ENCODE results near the gene HCST. TPM values are rescaled to one million over a fixed set of nuclear protein-coding genes. Genes with fewer than 3 reads are reported as not detected.
"Not testable (repeated sequence)": the region's sequence is repeated elsewhere in the genome, so short reads cannot be mapped to it uniquely, and the experiment has no call there.

Gene HCST
- total RNA-seq, 1 experiment from 2014 or later, result not detected

GRCh38 chr19:35868823-35869326 is 33.5 kb upstream of the HCST start:
- intact Hi-C loops (cut with micrococcal nuclease), result no loop called here
- Histone ChIP-seq H3K9ac (ENCODE audit: low read length) (0 out of 2 replicates have a peak overlapping the region, but pooled peaks have one; percentile 6), H3K9me3 (ENCODE audit: low read length) (no peaks in the 10 kb centered on the region), H3K36me3 (ENCODE audit: low read depth, low read length) (no peaks in the 10 kb centered on the region), H3F3A (ENCODE audit: low read length, unreplicated experiment) (no peaks in the 10 kb centered on the region), H3K9me2 (replicated peaks; ENCODE audit: low read length) (no peaks in the 10 kb centered on the region), H3K27ac (ENCODE audit: low read length) (no peak overlapping the region), H3K4me2 (ENCODE audit: low read length) (peak overlapping the region; percentile 84), H3K79me2 (ENCODE audit: low read length) (no peaks in the 10 kb centered on the region), H3K27me3 (ENCODE audit: low read length) (no peaks in the 10 kb centered on the region), H3K4me1 (ENCODE audit: insufficient read depth, low read length) (peaks cover 7% of the 10 kb centered on the region; the same call in 1 of the 2 replicates), H4K20me1 (ENCODE audit: low read length) (no peaks in the 10 kb centered on the region), H2AFZ (ENCODE audit: low read length) (peak overlapping the region; percentile 71), H3K4me3 (ENCODE audit: low read length) (peak overlapping the region; percentile 59)
- ATAC-seq, result peak; percentile 27
- POLR2A ChIA-PET (ENCODE audit: unreplicated experiment), result no interaction called here
- CTCF ChIA-PET, result no interaction called here
- no TSS peak for BruUV-seq (replicated peaks)
- no peak for TF ChIP-seq EZH2phosphoT487 (IDR thresholded peaks at IDR 0.05; ENCODE audit: borderline replicate concordance, low read length)
- TF ChIP-seq CTCF (conservative IDR thresholded peaks at IDR 0.05; ENCODE audit: low read depth, low read length), result no peak
- no peak for TF ChIP-seq EZH2 (IDR thresholded peaks at IDR 0.05; ENCODE audit: low read length, unreplicated experiment)
- DNase-seq, result no peak

DNA sequence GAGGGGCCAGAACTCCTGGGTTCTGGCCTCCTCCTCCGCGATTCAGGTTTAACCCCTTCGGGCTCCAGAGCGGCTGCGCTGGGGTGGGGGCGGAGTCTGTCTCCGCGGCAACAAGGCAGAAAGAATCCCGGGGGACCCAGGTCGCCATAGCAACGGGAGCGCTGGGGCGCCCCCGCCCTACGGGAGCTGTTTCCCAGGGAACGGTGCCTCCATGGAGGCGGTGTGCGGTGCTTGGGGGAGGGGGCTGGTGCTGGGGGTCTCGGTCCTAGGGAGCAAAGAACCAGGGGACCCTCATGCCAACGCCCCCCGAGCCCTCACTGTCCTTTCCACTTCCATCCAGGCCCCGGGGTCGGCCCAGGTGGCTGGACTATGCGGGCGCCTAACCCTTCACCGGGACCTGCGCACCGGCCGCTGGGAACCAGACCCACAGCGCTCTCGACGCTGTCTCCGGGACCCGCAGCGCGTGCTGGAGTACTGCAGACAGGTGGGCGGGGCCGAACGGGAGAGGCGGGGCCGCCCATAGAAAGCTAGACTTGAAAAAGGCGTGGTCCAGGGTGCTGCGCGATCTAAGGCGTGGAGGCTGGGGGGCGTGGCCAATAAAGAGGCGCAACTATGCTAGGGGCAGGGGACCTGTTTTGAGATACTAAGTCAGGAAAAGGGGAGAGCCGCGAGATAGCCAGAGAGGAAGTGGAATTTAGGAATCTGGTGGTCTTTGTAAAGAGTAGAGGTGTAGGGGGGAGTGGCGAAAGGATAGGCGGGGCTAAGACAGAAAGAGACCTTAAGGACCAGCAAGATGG is 32.8 kb upstream of the HCST start:
- intact Hi-C loops (cut with micrococcal nuclease), result no loop called here
- no peak for TF ChIP-seq EZH2phosphoT487 (IDR thresholded peaks at IDR 0.05; ENCODE audit: borderline replicate concordance, low read length)
- TF ChIP-seq EZH2 (IDR thresholded peaks at IDR 0.05; ENCODE audit: low read length, unreplicated experiment), result no peak
- no peak for TF ChIP-seq CTCF (conservative IDR thresholded peaks at IDR 0.05; ENCODE audit: low read depth, low read length)
- Histone ChIP-seq H3K27me3 (ENCODE audit: low read length) (no peaks in the 10 kb centered on the region), H2AFZ (ENCODE audit: low read length) (peak overlapping the region; percentile 71), H3K4me2 (ENCODE audit: low read length) (peak overlapping the region; percentile 84), H3K36me3 (ENCODE audit: low read depth, low read length) (no peaks in the 10 kb centered on the region), H4K20me1 (ENCODE audit: low read length) (no peaks in the 10 kb centered on the region), H3K9ac (ENCODE audit: low read length) (no peak overlapping the region), H3K9me2 (replicated peaks; ENCODE audit: low read length) (no peaks in the 10 kb centered on the region), H3K4me1 (ENCODE audit: insufficient read depth, low read length) (peaks cover 7% of the 10 kb centered on the region; the same call in 1 of the 2 replicates), H3F3A (ENCODE audit: low read length, unreplicated experiment) (no peaks in the 10 kb centered on the region), H3K4me3 (ENCODE audit: low read length) (peak overlapping the region; percentile 59; the same call in 1 of the 2 replicates), H3K79me2 (ENCODE audit: low read length) (no peaks in the 10 kb centered on the region), H3K27ac (ENCODE audit: low read length) (no peak overlapping the region), H3K9me3 (ENCODE audit: low read length) (no peaks in the 10 kb centered on the region)
- peak; percentile 83 for ATAC-seq
- BruUV-seq (replicated peaks), result no TSS peak
- CTCF ChIA-PET, result no interaction called here
- POLR2A ChIA-PET (ENCODE audit: unreplicated experiment), result no interaction called here
- DNase-seq, result peak; percentile 81

DNA sequence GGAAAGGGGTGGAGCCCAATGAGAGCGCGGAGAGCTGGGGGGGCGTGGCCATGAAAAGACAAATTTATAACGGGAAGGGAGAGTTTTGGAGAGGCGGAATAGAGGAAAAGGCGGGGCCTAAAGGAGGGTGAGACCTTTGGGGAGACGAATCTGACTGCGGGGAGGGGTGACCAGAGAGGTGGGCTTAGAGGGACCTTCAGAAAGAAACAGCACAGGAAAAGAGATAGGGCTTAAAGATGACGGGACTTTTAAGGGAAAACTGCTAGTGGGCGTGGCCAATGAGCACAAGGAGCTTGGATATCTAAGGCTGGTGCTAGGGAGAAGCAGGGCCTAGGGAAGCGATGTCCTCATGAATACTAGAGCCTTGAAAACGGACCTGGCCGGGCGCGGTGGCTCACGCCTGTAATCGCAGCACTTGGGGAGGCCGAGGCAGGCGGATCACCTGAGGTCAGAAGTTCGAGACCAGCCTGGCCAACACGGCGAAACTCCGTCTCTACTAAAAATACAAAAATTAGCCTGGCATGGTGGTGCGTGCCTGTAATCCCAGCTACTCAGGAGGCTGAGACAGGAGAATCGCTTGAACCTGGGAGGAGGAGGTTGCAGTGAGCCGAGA is 32.1 kb upstream of the HCST start:
- DNase-seq; H3K4me1 ChIP-seq (ENCODE audit: insufficient read depth, low read length); ATAC-seq; H3K9me3 ChIP-seq (ENCODE audit: low read length); H3K79me2 ChIP-seq (ENCODE audit: low read length); H4K20me1 ChIP-seq (ENCODE audit: low read length); H3F3A ChIP-seq (ENCODE audit: low read length, unreplicated experiment); H3K36me3 ChIP-seq (ENCODE audit: low read depth, low read length); intact Hi-C loops (cut with micrococcal nuclease); CTCF ChIA-PET; H3K27ac ChIP-seq (ENCODE audit: low read length); H3K27me3 ChIP-seq (ENCODE audit: low read length); POLR2A ChIA-PET (ENCODE audit: unreplicated experiment); BruUV-seq (replicated peaks); H3K9me2 ChIP-seq (replicated peaks; ENCODE audit: low read length); H3K9ac ChIP-seq (ENCODE audit: low read length): not testable (repeated sequence)
- H3K4me3 ChIP-seq (ENCODE audit: low read length), result peak overlapping the region; percentile 49; the same call in 1 of the 2 replicates
- H2AFZ ChIP-seq (ENCODE audit: low read length), result peak overlapping the region; percentile 71; the same call in 1 of the 2 replicates
- peak overlapping the region; percentile 84 for H3K4me2 ChIP-seq (ENCODE audit: low read length)
